Measurements from ENCODE around the gene VPS37C.

- TF ChIP-seq, protein P1, sequence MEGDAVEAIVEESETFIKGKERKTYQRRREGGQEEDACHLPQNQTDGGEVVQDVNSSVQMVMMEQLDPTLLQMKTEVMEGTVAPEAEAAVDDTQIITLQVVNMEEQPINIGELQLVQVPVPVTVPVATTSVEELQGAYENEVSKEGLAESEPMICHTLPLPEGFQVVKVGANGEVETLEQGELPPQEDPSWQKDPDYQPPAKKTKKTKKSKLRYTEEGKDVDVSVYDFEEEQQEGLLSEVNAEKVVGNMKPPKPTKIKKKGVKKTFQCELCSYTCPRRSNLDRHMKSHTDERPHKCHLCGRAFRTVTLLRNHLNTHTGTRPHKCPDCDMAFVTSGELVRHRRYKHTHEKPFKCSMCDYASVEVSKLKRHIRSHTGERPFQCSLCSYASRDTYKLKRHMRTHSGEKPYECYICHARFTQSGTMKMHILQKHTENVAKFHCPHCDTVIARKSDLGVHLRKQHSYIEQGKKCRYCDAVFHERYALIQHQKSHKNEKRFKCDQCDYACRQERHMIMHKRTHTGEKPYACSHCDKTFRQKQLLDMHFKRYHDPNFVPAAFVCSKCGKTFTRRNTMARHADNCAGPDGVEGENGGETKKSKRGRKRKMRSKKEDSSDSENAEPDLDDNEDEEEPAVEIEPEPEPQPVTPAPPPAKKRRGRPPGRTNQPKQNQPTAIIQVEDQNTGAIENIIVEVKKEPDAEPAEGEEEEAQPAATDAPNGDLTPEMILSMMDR (IDR thresholded peaks at IDR 0.05) = no peak
- TF ChIP-seq POLR2A (IDR thresholded peaks at IDR 0.05) = no peak
Observed at GRCh38 chr11:61098778-61099177, 62.4 kb downstream of the VPS37C start.
